Measurements from ENCODE around the gene RASSF8.

RASSF8 gene

DNA sequence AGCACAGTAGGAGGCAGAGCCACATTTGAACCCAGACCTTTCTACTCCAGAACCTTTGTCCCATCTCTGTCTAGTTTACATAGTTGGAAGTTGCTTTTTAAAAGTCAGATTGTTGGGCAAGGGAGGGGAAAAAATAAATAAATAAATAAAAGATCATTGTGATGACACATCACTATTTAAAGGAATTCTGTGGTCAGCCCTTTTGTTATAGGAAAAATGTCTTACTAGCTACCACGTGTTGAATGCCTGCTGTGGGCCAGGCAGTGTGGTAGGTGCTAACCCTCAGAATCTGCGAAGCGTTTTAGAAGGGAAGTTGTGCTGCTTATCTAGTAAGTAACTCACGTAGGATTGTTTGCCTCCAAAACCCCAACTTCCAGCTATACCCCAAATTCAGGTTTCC is 104.1 kb downstream of the RASSF8 start:
- DNase-seq, result no peak

DNA sequence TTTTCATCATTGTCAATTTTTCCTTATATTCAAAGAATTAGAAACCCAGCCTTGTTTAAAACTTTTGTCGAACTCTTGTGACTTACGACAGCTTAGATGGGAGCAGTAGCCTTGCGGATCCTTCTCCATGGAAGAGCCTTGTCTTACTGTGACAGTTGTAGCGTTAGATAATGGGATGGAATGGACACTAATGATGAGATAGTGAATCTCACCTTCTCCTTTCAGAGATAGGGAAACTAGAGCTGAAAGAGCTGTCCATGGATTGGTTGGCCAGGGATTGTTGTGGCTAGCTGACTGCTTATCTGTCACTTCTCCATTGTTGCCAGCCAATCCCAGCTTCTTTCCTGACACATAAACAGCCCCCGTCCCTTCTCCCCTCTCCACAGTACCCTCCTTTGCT is 107.0 kb downstream of the RASSF8 start:
- DNase-seq, result no peak

DNA sequence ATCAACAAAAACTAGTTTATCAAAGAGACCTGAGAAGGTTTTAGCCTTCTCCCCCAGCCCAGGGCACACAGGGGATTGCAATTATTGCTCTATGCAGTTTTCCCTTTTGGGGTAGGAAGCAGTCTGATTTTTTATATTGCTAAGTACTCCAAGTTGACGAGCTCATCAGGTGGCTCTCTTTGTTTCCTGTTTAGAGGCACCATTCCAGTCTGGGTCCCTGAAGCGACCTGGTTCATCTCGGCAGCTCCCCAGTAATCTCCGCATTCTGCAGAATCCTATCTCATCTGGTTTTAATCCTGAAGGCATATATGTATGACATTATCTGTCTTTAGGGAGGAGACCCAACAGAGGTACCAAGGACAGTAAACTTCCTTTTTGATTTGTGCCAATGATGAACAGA is 110.0 kb downstream of the RASSF8 start:
- no peak for DNase-seq

DNA sequence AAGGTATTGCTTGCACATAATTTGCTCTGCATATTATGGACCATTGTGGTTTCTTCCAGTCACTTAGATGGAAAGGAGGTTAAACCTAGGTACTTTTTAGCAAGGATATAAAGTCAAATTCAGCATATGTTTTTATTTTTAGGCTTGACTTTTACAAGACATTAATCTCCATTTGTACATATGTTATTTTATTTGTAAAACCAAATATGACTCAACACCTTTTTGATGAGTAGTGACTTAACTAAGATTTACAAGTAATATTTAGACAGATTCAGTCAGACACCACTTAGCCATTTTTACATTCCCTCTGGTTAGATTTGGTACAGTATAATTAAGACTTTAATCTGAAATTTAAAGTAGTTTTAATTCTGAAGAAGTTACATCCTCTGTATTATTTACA is 111.3 kb downstream of the RASSF8 start:
- no peak for DNase-seq

DNA sequence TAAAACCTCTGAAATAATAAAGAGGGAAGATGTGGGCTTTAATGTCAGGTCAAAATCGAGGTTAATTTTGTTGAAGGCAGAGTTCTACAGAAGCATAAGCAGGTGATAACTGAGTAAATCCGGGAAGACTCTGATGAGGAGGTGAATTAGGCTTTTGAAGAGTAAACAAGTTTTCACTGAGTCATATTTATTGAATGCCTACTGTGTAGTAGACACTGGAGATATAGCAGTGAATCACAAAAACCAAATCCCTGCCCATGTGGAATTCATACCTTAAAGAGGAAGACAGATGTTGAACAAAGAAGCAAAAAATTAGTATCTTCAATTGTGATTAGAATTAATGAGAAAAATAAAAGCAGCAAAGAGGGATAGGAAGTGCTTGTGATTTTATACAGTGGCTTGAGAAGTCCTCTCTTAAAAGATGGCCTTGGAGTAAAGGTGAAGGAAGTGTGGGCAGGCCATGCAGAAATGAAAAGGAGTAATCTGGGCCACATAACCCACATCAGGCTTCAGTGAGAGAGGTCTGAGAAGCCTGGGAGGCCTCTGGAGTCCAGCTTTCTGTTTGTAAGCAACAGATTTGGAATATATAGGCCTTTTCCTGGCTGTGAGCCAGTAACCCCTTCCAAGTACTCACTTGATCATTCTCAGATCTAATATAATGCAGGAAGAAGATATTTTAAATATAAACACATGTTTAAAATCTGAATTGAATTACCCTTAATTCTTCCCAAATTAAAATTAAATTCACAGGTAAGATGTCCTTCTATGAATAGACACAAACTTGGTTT is 119.6 kb downstream of the RASSF8 start:
- DNase-seq, result no peak

DNA sequence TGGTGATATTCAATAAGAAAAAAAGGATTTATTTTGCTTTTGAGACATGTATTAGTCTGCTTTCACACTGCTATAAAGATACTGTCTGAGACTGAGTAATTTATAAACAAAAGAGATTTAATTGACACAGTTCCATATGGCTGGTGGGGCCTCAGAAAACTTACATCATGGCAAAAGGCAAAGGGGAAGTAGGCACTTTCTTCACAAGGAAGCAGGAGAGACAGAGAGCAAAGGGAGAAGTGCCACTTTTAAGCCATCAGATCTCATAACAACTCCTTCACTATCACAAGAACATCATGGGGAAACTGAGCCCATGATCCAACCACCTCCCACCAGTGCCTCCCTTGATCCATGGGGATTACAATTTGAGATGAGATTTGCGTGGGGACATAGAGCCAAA is 122.4 kb downstream of the RASSF8 start:
- DNase-seq, result no peak

DNA sequence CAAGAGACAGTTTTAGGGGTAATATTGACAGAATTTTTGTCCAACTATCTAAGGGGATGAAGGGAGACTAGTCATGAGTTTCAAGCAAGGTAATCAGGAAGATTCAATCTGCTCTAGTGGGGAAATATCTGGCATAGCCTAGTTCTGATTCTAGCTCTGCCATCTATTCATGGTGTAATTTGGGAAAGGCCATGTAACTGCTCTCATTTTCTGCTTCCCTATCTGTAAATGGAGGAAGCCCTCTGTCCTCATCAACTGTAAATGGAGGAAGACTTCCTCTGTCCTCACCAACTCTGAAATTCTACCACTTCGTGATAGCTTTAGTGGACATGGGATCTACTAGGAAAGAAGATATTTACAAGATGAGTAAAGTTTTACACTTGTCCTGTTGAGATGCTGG is 128.5 kb downstream of the RASSF8 start:
- DNase-seq, result no peak

DNA sequence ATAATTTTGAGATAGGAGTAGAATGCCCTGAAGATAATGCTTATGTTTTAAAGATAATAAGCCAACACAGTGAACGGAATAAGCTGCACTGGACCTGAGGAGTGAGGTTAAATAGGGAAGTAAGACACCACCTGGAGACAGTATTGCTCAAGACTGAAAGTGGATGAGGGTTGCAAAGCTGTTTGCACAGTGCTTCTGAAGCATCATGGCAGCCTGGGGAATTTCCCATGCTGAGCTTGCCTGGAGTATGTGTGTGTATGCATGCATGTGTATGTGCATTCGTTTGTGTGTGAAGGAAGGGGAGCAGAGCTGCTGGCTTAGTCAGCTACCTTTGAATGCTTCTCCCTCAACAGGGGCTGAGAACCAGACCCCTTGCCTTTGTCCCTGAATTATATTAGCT is 130.5 kb downstream of the RASSF8 start:
- DNase-seq, result no peak

DNA sequence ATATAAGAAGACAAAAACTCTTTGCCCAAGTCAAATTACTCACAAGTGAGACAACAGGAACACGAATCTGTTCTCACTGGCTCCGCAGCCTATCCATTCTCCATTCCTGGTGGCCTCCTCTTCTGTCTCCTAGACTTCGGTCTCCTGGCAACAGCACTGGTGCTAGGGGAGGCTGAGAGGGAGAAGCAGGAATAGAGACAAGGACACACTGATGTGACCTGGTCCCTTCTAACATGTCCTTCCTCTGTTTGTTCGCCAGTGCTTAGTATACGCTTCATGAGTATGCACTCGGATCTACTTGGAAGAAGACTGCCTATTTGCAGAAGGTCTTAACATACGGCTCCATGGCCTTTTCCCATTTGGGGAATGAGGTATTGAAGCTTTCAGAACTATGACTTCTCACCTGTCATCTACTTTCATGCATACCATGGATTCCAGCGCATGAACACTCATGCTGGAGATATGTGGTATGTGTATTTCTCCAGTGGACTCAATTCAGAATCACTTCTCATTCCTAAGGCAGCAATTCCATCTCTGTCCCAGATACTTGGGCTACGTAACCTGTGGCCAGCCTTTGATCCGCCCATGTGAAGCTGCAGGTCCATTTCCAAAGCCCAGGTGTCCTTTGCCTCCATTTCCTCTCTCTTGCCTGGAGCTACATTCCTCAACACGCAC is 132.5 kb downstream of the RASSF8 start:
- no peak for DNase-seq

DNA sequence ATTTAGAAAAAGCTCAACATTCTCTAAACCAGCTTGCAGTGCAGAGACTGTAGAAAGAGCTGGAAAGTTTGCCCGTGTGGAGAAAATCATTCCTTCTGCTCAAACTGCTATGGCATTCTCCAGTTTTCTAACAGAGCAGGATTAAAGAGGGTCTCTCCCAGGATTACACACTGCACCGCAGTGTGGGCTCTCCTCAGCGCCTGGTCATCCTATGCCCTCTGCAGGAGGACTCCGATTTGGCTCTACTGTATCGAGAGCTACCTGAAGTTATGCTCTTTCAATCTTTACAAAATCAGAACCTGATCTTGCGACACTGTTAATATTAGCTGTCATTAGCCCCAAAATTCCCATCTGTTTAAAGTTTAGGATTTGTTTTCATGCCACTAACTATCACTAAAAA is 133.3 kb downstream of the RASSF8 start:
- no peak for DNase-seq

DNA sequence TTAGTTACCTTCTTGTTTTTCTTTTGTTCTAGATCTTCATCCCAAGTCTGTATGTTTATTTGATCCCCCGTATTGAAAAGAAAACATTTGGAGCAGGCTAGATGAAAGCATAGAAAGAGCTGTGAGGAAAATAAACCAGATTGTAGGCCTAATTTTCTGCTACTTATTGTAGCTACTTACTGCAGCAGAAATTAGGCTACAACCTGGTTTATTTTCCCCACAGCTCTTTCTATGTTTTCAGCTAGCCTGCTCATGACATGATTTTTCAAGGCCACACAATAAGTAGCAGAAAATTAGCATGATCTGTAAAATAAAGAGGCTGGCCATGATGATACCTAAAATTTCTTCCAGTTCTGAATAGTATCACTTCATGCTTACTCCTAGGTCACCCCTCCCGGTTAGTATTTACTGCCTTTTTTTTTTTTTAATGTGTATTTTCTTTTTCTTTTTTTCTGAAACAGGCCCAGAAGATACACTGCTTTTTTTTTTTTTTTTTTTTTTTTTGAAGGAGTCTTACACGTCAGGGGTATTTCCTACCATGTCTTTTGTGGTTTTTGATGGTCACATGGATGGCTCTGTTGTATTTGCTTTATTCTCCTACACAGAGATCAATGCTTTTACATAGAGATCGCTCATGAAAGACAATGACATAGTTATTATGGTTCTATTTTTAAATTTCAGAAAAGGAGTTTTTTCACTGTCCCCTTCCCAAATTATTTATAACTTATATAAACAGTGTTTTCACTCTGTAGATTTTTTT is 134.0 kb downstream of the RASSF8 start:
- no peak for DNase-seq

DNA sequence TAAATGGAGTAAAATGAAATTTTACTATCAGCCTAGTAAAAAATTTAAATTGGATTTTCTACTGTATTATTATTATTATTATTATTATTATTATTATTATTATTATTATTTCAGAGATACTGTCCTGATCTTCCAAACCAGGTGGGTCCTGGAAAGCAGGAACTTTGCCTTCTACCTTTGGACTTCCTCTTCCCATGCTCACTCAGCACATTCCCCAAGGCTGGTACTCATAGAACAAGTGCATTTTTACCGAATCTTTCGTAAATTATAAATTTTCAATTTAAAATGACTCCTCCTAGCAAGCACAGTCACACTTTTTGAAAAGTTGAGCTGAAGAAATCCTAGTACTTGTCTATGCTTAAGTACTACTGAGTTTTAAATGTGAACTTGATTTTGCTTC is 136.7 kb downstream of the RASSF8 start:
- no peak for DNase-seq

DNA sequence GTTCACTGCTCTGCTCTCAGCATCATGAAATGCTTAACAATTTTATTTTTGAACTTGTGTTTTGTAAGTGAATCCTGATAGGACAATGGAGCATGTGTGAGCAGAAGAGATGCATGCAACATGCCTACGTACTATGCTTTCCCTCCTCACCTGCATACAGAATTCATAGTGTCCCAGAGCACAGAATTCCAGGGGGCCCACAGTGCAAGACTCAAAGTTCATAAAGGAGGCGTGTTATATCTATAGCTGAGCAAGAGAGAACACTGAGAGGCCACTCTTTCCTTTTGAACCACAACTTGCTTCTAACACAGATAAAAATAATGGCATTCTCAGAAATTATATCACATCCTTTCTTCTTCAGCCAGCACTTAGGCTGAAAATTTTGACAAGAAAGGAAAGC is 137.6 kb downstream of the RASSF8 start:
- no peak for DNase-seq

DNA sequence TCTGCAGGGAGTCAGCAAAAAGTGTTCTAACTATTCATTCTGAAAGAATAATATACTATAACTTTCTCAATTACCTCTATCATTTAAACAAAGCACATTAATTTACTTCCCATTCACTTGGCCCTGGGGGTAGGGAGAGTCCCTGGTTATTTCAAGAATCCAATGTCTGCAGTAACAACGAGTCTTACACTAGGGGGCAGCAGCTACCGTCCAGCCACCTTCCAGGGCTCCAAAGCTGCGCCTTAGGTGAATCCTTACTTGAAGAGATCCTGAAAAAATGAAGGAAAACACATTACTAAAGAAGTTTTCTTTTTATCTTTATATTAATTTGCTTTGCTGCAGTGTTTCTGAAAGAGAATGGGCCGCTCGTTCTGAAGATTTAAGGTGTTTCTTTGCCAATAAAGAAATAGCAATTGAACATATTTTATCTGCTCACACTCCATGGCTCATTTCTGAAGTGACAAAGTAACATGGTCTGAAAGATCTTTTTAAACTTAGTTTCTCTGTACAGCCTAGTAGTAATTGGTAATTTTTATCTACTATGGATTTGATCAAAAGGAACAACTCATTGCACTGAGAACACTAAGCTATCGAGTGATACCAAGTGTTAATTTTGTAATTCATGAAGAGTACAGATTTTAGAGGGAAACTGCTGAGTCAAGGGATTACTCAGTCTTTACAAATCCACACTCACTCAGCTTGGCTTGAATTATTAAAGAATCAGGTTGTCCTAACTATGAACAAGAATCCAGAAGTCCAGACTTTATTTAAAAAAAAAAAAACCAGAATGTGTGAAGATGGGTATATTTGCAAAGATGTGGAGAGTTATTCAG is 138.8 kb downstream of the RASSF8 start:
- peak in 1 of 2 experiments; percentile 19 for DNase-seq

DNA sequence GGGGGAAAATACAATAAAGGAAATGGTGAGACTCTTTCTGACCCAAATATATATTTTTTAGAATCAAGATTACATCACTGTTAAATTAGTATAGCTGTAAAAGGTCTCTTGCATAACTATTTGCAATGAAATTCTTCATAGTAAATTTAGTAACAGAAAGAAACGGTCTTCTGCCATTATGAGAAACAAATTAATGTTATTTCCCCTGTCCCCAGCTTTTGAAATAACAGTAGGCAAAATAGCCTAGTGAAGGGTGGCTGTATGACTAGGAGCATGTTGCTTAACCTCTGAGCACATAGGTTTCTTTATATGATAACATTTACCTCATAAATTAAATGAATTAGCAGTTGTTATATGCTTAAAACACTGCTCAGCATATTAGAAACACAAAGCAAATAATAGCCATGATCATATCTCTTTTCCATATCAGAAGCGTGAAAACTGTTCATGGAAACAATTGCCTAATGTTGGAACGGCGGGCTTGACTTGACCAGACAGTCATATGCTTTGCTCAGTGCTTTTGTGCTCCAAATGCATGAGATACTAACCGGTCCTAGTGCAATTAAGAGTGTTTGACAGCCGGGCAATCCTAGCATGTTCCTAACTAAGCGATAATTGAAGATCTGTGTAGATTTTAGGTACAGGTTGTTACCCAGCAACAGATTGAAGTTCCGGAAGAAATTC is 142.3 kb downstream of the RASSF8 start:
- DNase-seq, result no peak

DNA sequence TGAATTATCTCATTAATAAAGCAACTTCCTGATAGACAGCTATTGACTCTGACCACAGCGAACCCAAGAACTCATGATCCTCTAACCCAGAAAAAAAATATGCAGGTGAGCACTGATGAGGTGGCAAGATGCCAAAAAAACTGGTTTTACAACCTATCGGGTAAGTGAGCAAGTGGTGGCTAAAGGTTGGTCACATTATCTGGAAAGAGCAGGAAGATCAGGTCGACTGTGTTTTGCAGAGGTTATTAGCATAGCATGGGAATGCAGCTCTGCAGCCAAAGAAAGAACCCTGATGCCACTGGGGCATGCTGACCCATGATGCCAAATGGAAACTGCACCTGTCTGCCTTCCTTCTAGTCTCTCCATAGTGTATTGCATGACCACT is 142.9 kb downstream of the RASSF8 start:
- no peak for DNase-seq

DNA sequence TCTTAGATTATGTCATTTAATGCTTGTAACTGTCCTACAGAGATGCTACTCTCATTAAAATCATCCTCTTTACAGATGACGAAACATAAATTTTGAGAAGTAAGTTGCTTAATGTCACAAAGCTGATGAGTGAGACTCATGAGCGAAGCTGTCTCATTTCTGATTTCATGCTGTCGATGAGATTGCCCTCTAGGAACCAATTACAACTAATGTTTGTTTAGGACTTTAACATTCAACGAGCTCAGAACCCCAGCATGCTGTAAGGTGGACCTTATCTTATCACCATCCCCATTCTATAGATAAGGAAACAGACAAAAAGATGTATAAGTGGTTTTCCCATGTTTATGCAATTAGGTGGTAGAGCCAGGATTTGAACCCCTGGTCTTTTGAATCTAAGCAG is 143.3 kb downstream of the RASSF8 start:
- no peak for DNase-seq

DNA sequence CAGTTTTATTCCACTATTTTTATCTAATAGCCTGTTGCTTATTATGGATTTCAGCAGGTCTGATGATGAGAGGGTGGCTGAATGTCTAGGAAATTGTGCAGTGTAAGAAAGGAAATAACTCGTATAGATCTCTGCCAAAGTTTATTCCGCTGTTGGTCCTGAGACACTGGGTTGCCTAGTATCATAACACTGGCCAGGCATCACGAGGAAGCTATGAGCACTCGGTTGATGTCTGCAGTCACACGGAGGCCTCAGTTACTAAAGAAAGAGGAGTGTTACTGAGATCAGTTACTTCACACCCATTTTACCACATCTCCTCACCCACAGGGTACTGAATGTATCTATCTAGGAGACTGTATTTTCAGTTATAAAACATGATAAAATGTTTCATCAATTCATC is 144.5 kb downstream of the RASSF8 start:
- no peak for DNase-seq

DNA sequence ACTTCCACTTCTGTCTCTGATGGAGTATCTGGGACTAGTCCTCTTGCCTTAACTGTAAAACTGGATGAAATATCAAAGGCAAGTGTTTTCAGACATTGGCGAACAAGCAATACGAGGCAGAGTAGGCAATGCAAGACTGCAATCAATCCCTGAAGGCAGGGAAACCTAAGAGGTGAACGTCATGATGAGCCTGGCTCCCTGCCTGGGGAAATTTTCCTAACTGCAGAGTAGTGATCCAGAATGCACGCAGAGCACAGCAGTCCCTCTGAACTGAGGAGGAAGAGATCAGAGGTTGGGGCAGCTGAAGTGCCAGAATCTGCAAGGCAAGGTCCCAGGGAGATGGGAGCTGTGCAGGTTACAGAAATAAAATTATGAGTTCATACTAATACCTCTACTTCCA is 147.9 kb downstream of the RASSF8 start:
- no peak for DNase-seq

DNA sequence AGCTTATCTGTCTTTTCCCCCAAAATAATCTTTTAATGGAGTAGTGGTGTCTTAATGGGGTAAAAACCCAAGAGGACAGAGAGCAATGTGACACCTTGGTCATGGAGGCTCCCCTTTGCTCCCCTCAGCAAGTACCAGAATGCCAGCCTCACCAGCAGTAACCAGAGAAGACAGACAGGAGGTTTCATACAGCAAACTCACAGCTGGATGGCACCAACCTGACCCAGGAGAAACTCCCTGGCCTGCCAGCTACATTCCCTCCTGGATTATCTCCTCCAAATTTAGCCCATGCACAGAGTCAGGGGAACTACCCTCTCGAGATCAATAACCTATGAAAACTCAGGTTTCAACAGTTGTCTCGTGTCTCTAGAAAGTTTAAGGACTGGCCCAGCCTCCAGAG is 150.4 kb downstream of the RASSF8 start:
- no peak for DNase-seq

DNA sequence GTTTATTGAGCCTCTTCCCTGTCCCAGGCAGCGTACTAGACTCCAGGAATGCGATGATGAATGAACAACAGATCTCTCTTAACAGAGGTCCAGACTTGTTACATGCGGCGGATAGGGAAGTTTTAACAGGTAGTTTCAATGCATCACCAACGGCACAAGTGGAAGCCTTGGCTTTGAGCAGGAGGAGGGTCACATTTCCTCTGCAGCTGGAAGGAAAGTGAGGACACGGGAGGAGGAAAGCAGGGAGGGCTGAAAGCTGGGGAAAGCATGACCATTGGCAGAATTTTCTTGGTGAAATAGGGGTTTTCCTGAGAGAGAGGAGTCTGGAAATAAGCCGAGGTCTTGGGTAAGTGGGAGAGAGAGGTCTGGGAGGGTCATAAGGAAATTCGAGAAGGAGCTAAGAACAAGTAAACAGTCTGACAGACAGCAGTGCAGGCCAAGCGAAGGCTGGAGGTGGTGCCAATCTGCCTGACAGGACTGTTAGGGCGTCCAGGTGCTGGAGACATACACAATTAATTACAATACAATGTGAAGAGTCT is 150.9 kb downstream of the RASSF8 start:
- peak; percentile 17 to 81 for DNase-seq

DNA sequence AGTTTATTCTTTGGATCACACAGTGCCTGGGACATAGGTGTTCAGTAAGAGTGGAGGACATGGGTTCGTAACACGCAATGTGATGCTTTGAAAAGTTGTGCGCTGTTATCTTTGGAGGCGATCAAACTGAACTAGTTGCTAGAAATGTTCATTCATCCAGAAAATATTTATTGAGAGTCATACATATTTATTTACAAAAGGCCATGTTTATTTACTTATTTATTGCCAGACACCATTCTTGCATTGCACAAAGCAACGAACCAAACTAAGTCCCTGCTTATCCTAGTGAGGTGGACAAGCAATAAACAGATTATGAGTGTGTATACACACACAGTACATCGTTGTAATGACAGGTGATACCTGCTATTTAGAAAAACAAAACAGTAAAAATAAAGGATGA is 153.8 kb downstream of the RASSF8 start:
- no peak for DNase-seq
